Activated naive CD4-positive, alpha-beta T cell treated with anti-CD3 and anti-CD28 coated beads for 36 hours (primary cell): ENCODE measurements around the gene RASIP1. TPM values are rescaled to one million over a fixed set of nuclear protein-coding genes. Genes with fewer than 3 reads are reported as not detected.
"Not testable (repeated sequence)": the region's sequence is repeated elsewhere in the genome, so short reads cannot be mapped to it uniquely, and the experiment has no call there.

Experiments used
- CTCF ChIA-PET: fragments of 350-600 bp; sonication (Branson Sonifier 250); formaldehyde crosslinking; loops from one replicate; lab custom pipeline; 2021; ENCODE audit warnings: antibody characterized with exemption; lab: Charles Lee
- DNase-seq: peaks from one replicate; pipeline ENCODE4 v3.0.0-alpha.2; 2020
- H3K27ac Mint-ChIP-seq: one replicate; pipeline ENCODE4 v1.8.0; 2021; ENCODE audit warnings: mild to moderate bottlenecking, mixed read lengths
- H3K27me3 Mint-ChIP-seq: one replicate; pipeline ENCODE4 v1.8.0; 2021; ENCODE audit warnings: low read depth, mixed read lengths
- H3K36me3 Mint-ChIP-seq: one replicate; pipeline ENCODE4 v1.8.0; 2021; ENCODE audit warnings: low read depth, mixed read lengths
- H3K4me1 Mint-ChIP-seq: one replicate; pipeline ENCODE4 v1.8.0; 2021; ENCODE audit warnings: low read depth, mixed read lengths
- H3K4me3 Mint-ChIP-seq: one replicate; pipeline ENCODE4 v1.8.0; 2021; ENCODE audit warnings: mild to moderate bottlenecking, moderate library complexity, mixed read lengths
- H3K9me3 Mint-ChIP-seq: one replicate; pipeline ENCODE4 v1.8.0; 2021; ENCODE audit warnings: mixed read lengths
- intact Hi-C: fragments of 100-400 bp; cut with micrococcal nuclease; formaldehyde crosslinking; loops from one replicate; pipeline ENCODE4 v1.15.1; 2023
- total RNA-seq, 2 experiments: library from RNA; stranded (reverse); gene quantifications; one replicate each; pipeline ENCODE4 v1.2.3, GENCODE V29; 2021

RASIP1 gene
- total RNA-seq, 2 experiments from 2014 or later: 0.17 TPM; not detected in 1

GRCh38 chr19:48713864-48714755 is 26.3 kb downstream of the RASIP1 start:
- Mint-ChIP-seq H3K36me3 (peaks cover 3% of the 10 kb centered on the region), H3K4me3 (peak overlapping the region; percentile 86), H3K27ac (peak overlapping the region; percentile 58), H3K27me3 (no peaks in the 10 kb centered on the region), H3K4me1 (peaks cover 11% of the 10 kb centered on the region), H3K9me3 (peaks cover 4% of the 10 kb centered on the region)
- peak; percentile 99 for DNase-seq
- CTCF ChIA-PET: interaction anchor here (0.6 to 2.9 kb wide), 3 partner anchors 39 to 128 kb away, joined by 3 to 13 read pairs (median 5); no protein-coding TSS in a partner anchor
- intact Hi-C loops: loop anchor here (1.0 to 2.0 kb wide), 7 partner anchors 24 to 279 kb away; partner anchors contain the start of genes CA11, CYTH2, DBP and GYS1

GRCh38 chr19:48713041-48713863 is 27.2 kb downstream of the RASIP1 start:
- Mint-ChIP-seq H3K4me3 (peak overlapping the region; percentile 86), H3K9me3 (peaks cover 4% of the 10 kb centered on the region), H3K4me1 (peaks cover 11% of the 10 kb centered on the region), H3K36me3 (peaks cover 3% of the 10 kb centered on the region), H3K27me3 (no peaks in the 10 kb centered on the region), H3K27ac (no peak overlapping the region)
- CTCF ChIA-PET: interaction anchor here (1.0 to 2.9 kb wide), 3 partner anchors 32 to 129 kb away, joined by 3 to 13 read pairs (median 5); no protein-coding TSS in a partner anchor
- intact Hi-C loops: no loop called here
- no peak for DNase-seq

GRCh38 chr19:48711106-48711662 is 29.2 kb downstream of the RASIP1 start:
- H3K27me3 Mint-ChIP-seq: no peaks in the 10 kb centered on the region
- DNase-seq: no peak
- no peak overlapping the region for H3K4me3 Mint-ChIP-seq
- peaks cover 11% of the 10 kb centered on the region for H3K4me1 Mint-ChIP-seq
- CTCF ChIA-PET: no interaction called here
- H3K9me3 Mint-ChIP-seq: peaks cover 4% of the 10 kb centered on the region
- H3K27ac Mint-ChIP-seq: no peak overlapping the region
- intact Hi-C loops: no loop called here
- peaks cover 3% of the 10 kb centered on the region for H3K36me3 Mint-ChIP-seq

GRCh38 chr19:48708471-48708870 is 31.9 kb downstream of the RASIP1 start:
- Mint-ChIP-seq H3K27me3 (no peaks in the 10 kb centered on the region), H3K27ac (no peak overlapping the region), H3K36me3 (peaks cover 8% of the 10 kb centered on the region), H3K9me3 (peaks cover 4% of the 10 kb centered on the region), H3K4me1 (peaks cover 4% of the 10 kb centered on the region), H3K4me3 (no peak overlapping the region)
- intact Hi-C loops: no loop called here
- CTCF ChIA-PET: no interaction called here
- DNase-seq: no peak

- DNase-seq: no peak
- Mint-ChIP-seq H3K36me3 (peaks cover 6% of the 10 kb centered on the region), H3K9me3 (no peaks in the 10 kb centered on the region), H3K27me3 (no peaks in the 10 kb centered on the region), H3K27ac (no peak overlapping the region), H3K4me3 (no peak overlapping the region), H3K4me1 (no peaks in the 10 kb centered on the region)
- intact Hi-C loops: no loop called here
- CTCF ChIA-PET: no interaction called here
Measured at GRCh38 chr19:48705431-48705830, 35.0 kb downstream of the RASIP1 start.

- Mint-ChIP-seq H3K4me1 (no peaks in the 10 kb centered on the region), H3K36me3 (peaks cover 6% of the 10 kb centered on the region), H3K4me3 (no peak overlapping the region), H3K27ac (no peak overlapping the region), H3K9me3 (no peaks in the 10 kb centered on the region), H3K27me3 (peaks cover 2% of the 10 kb centered on the region)
- CTCF ChIA-PET: no interaction called here
- no peak for DNase-seq
- intact Hi-C loops: no loop called here
Measured at GRCh38 chr19:48703316-48703715, 37.1 kb downstream of the RASIP1 start.

- Mint-ChIP-seq H3K27ac (no peak overlapping the region), H3K4me1 (peaks cover 3% of the 10 kb centered on the region), H3K4me3 (no peak overlapping the region), H3K27me3 (peaks cover 5% of the 10 kb centered on the region), H3K9me3 (no peaks in the 10 kb centered on the region), H3K36me3 (peaks cover 6% of the 10 kb centered on the region)
- DNase-seq: no peak
- CTCF ChIA-PET: no interaction called here
- intact Hi-C loops: no loop called here
Measured at GRCh38 chr19:48702701-48703100, 37.7 kb downstream of the RASIP1 start.

- H3K4me3 Mint-ChIP-seq: no peak overlapping the region
- H3K27me3 Mint-ChIP-seq: peaks cover 15% of the 10 kb centered on the region
- intact Hi-C loops: no loop called here
- CTCF ChIA-PET: interaction anchor here (0.6 kb wide), 1 partner anchor 273 kb away, joined by 6 read pairs; no protein-coding TSS in a partner anchor
- no peak overlapping the region for H3K27ac Mint-ChIP-seq
- H3K36me3 Mint-ChIP-seq: peaks cover 2% of the 10 kb centered on the region
- no peaks in the 10 kb centered on the region for H3K9me3 Mint-ChIP-seq
- H3K4me1 Mint-ChIP-seq: peaks cover 15% of the 10 kb centered on the region
- no peak for DNase-seq
Measured at GRCh38 chr19:48698046-48698445, 42.4 kb downstream of the RASIP1 start.

GRCh38 chr19:48696353-48697010 is 43.9 kb downstream of the RASIP1 start:
- H3K9me3 Mint-ChIP-seq: no peaks in the 10 kb centered on the region
- H3K27ac Mint-ChIP-seq: no peak overlapping the region
- peaks cover 15% of the 10 kb centered on the region for H3K27me3 Mint-ChIP-seq
- H3K4me1 Mint-ChIP-seq: peaks cover 15% of the 10 kb centered on the region
- H3K4me3 Mint-ChIP-seq: peak overlapping the region; percentile 57
- no peaks in the 10 kb centered on the region for H3K36me3 Mint-ChIP-seq
- intact Hi-C loops: no loop called here
- CTCF ChIA-PET: interaction anchor here (1.0 to 1.5 kb wide), 5 partner anchors 21 to 297 kb away, joined by 3 to 6 read pairs (median 5); partner anchors contain the start of genes CA11 and RUVBL2
- peak; percentile 22 for DNase-seq

GRCh38 chr19:48695743-48696352 is 44.6 kb downstream of the RASIP1 start, which contains the start of gene FUT2:
TSS of gene FUT2 (plus strand) at chr19:48695971. CDS start at chr19:48702957, 6,986 bp downstream.
- no peak within 1 kb of the TSS for H3K27ac Mint-ChIP-seq
- CTCF ChIA-PET: interaction anchor here (1.0 to 1.5 kb wide), 5 partner anchors 20 to 298 kb away, joined by 3 to 6 read pairs (median 5); partner anchors contain the start of genes CA11 and RUVBL2
- H3K4me1 Mint-ChIP-seq: peaks cover 15% of the 10 kb centered on the region
- H3K27me3 Mint-ChIP-seq: peaks cover 15% of the 10 kb centered on the region
- H3K4me3 Mint-ChIP-seq: peak within 1 kb of the TSS; percentile 57
- intact Hi-C loops: no loop called here
- H3K36me3 Mint-ChIP-seq: no peaks in the 10 kb centered on the region
- no peaks in the 10 kb centered on the region for H3K9me3 Mint-ChIP-seq
- DNase-seq: no peak

- H3K27ac Mint-ChIP-seq, intact Hi-C loops, H3K9me3 Mint-ChIP-seq, H3K4me3 Mint-ChIP-seq, H3K36me3 Mint-ChIP-seq, DNase-seq: not testable (repeated sequence)
- CTCF ChIA-PET: interaction anchor here (2.4 kb wide), 1 partner anchor 18 kb away, joined by 9 read pairs; no protein-coding TSS in a partner anchor
- Mint-ChIP-seq H3K4me1 (peaks cover 15% of the 10 kb centered on the region), H3K27me3 (peaks cover 14% of the 10 kb centered on the region)
Measured at GRCh38 chr19:48693629-48694028, 46.8 kb downstream of the RASIP1 start.
